HEK293 (cell line): ENCODE measurements around the gene SCFD2.

ENCODE experiments used
- CTCF ChIA-PET: fragments of 350-600 bp; formaldehyde crosslinking; extraction: SDS; loops from one replicate; lab custom pipeline; 2021; ENCODE audit warnings: antibody characterized with exemption; lab: Yijun Ruan, JAX
- POLR2A ChIA-PET: fragments of 300-600 bp; formaldehyde crosslinking; extraction: SDS; loops from one replicate; lab custom pipeline; 2020; ENCODE audit warnings: antibody characterized with exemption, inconsistent platforms; lab: Yijun Ruan, JAX
- H3K27ac ChIP-seq: fragments of 200-500 bp; sonication (Bioruptor generic); 2 replicates; pipeline ENCODE4 v1.5.1; 2014; ENCODE audit warnings: low read depth, low read length, control low read depth, inconsistent platforms; ENCODE audit errors: extremely low read depth
- H3K36me3 ChIP-seq, 2 experiments: fragments of 200-500 bp in 1 of 2; sonication (Bioruptor generic) in 1 of 2; 1 replicate in 1 of 2; 2 replicates in 1 of 2; pipeline ENCODE4 v1.5.1; 2014 to 2017; ENCODE audit warnings: inconsistent platforms in 2 of 2, low read length in 2 of 2; ENCODE audit not compliant: control insufficient read depth in 2 of 2, insufficient read depth in 1 of 2
- H3K4me1 ChIP-seq: fragments of 200-500 bp; sonication (Bioruptor generic); 2 replicates; pipeline ENCODE4 v1.5.1; 2014; ENCODE audit warnings: mild to moderate bottlenecking, low read length, inconsistent platforms; ENCODE audit not compliant: control insufficient read depth, insufficient read depth
- H3K4me3 ChIP-seq: 2 replicates; pipeline ENCODE4 v1.5.1; 2011; ENCODE audit warnings: low read depth, mild to moderate bottlenecking, control low read depth, low read length, moderate library complexity
- H3K9me3 ChIP-seq: fragments of 200-500 bp; sonication (Bioruptor generic); 2 replicates; pipeline ENCODE4 v1.5.1; 2014; ENCODE audit warnings: low read depth, low read length, inconsistent platforms; ENCODE audit not compliant: control insufficient read depth, insufficient read depth
- EGR2 ChIP-seq: fragments of 450-650 bp; formaldehyde crosslinking; IDR thresholded peaks from 2 replicates; pipeline ENCODE4 v1.5.1; 2016; ENCODE audit warnings: low read depth, missing biosample characterization, missing genetic modification characterization
- OVOL3 ChIP-seq: fragments of 450-650 bp; formaldehyde crosslinking; IDR thresholded peaks from 2 replicates; pipeline ENCODE4 v1.5.1; 2016; ENCODE audit warnings: missing biosample characterization, missing genetic modification characterization
- SCRT1 ChIP-seq: fragments of 450-650 bp; formaldehyde crosslinking; IDR thresholded peaks from 2 replicates; pipeline ENCODE4 v1.5.1; 2016; ENCODE audit warnings: missing biosample characterization, missing genetic modification characterization, borderline replicate concordance
- SCRT2 ChIP-seq: fragments of 450-650 bp; formaldehyde crosslinking; IDR thresholded peaks from 2 replicates; pipeline ENCODE4 v1.5.1; 2016; ENCODE audit warnings: missing biosample characterization, missing genetic modification characterization
- SETDB1 ChIP-seq: IDR thresholded peaks from one replicate; pipeline ENCODE4 v1.6.1; 2017; ENCODE audit warnings: mild to moderate bottlenecking, low read length, moderate library complexity, mixed read lengths; ENCODE audit not compliant: insufficient read length
- ZBTB1 ChIP-seq: fragments of 450-650 bp; formaldehyde crosslinking; IDR thresholded peaks from 2 replicates; pipeline ENCODE4 v1.5.1; 2016; ENCODE audit warnings: missing biosample characterization, missing genetic modification characterization
- ZIC2 ChIP-seq: fragments of 450-650 bp; formaldehyde crosslinking; IDR thresholded peaks from 2 replicates; pipeline ENCODE4 v1.5.1; 2016; ENCODE audit warnings: missing biosample characterization, missing genetic modification characterization
- ZNF133 ChIP-seq: fragments of 450-650 bp; formaldehyde crosslinking; IDR thresholded peaks from 2 replicates; pipeline ENCODE4 v1.5.1; 2016; ENCODE audit warnings: missing biosample characterization, missing genetic modification characterization
- ZNF221 ChIP-seq: fragments of 450-650 bp; formaldehyde crosslinking; IDR thresholded peaks from 2 replicates; pipeline ENCODE4 v1.5.1; 2017; ENCODE audit warnings: missing biosample characterization, missing genetic modification characterization, borderline replicate concordance
- ZNF223 ChIP-seq: fragments of 450-650 bp; formaldehyde crosslinking; IDR thresholded peaks from 2 replicates; pipeline ENCODE4 v1.5.1; 2016; ENCODE audit warnings: missing biosample characterization, missing genetic modification characterization
- ZNF433 ChIP-seq: fragments of 450-650 bp; formaldehyde crosslinking; IDR thresholded peaks from 2 replicates; pipeline ENCODE4 v1.5.1; 2016; ENCODE audit warnings: missing biosample characterization, missing genetic modification characterization, low read depth
- ZNF449 ChIP-seq: fragments of 450-650 bp; formaldehyde crosslinking; IDR thresholded peaks from 2 replicates; pipeline ENCODE4 v1.5.1; 2017; ENCODE audit warnings: missing biosample characterization, mild to moderate bottlenecking, missing genetic modification characterization, moderate library complexity
- ZNF549 ChIP-seq: fragments of 450-650 bp; IDR thresholded peaks from 2 replicates; pipeline ENCODE4 v1.5.1; 2018; ENCODE audit warnings: missing biosample characterization, missing genetic modification characterization, mild to moderate bottlenecking, inconsistent platforms, moderate library complexity
- ZNF560 ChIP-seq: fragments of 450-650 bp; formaldehyde crosslinking; IDR thresholded peaks from 2 replicates; pipeline ENCODE4 v1.5.1; 2017; ENCODE audit warnings: missing biosample characterization, missing genetic modification characterization, borderline replicate concordance
- ZNF677 ChIP-seq: fragments of 450-650 bp; IDR thresholded peaks from 2 replicates; pipeline ENCODE4 v1.5.0; 2018; ENCODE audit warnings: missing biosample characterization, mild to moderate bottlenecking, missing genetic modification characterization, moderate library complexity
- ZNF791 ChIP-seq: fragments of 450-650 bp; formaldehyde crosslinking; IDR thresholded peaks from 2 replicates; pipeline ENCODE4 v1.5.1; 2016; ENCODE audit warnings: missing biosample characterization, missing genetic modification characterization
- TF ChIP-seq, protein P1 (sequence below): fragments of 450-650 bp; formaldehyde crosslinking; IDR thresholded peaks from 2 replicates; pipeline ENCODE4 v1.5.1; 2016; ENCODE audit warnings: missing biosample characterization, missing genetic modification characterization
- TF ChIP-seq, protein P2 (sequence below): fragments of 450-650 bp; IDR thresholded peaks from 2 replicates; pipeline ENCODE4 v1.5.1; 2018; ENCODE audit warnings: missing biosample characterization, missing genetic modification characterization

SCFD2 gene

GRCh38 chr4:52959541-52959940 is 406.3 kb downstream of the SCFD2 start (continued):
- TF ChIP-seq ZNF133 (tag by site-specific recombination) (no peak), ZNF221 (tag by site-specific recombination) (no peak), ZBTB1 (tag by site-specific recombination) (no peak), OVOL3 (tag by site-specific recombination) (no peak), EGR2 (tag by site-specific recombination) (no peak)
- TF ChIP-seq, protein P1, sequence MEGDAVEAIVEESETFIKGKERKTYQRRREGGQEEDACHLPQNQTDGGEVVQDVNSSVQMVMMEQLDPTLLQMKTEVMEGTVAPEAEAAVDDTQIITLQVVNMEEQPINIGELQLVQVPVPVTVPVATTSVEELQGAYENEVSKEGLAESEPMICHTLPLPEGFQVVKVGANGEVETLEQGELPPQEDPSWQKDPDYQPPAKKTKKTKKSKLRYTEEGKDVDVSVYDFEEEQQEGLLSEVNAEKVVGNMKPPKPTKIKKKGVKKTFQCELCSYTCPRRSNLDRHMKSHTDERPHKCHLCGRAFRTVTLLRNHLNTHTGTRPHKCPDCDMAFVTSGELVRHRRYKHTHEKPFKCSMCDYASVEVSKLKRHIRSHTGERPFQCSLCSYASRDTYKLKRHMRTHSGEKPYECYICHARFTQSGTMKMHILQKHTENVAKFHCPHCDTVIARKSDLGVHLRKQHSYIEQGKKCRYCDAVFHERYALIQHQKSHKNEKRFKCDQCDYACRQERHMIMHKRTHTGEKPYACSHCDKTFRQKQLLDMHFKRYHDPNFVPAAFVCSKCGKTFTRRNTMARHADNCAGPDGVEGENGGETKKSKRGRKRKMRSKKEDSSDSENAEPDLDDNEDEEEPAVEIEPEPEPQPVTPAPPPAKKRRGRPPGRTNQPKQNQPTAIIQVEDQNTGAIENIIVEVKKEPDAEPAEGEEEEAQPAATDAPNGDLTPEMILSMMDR (tag by site-specific recombination), result no peak
- TF ChIP-seq, all 188 proteins: peak for 0

GRCh38 chr4:52957835-52958631 is 407.8 kb downstream of the SCFD2 start:
- ChIA-PET CTCF (interaction anchor here (1.1 kb wide), 1 partner anchor 46 kb away, joined by 4 read pairs; no protein-coding TSS in a partner anchor), POLR2A (no interaction called here)
- Histone ChIP-seq H3K9me3 (no peaks in the 10 kb centered on the region), H3K4me1 (no peaks in the 10 kb centered on the region), H3K4me3 (no peak overlapping the region), H3K36me3 (no peaks in the 10 kb centered on the region)
- TF ChIP-seq ZNF549, result no peak
- TF ChIP-seq ZNF677 (tag by site-specific recombination), result no peak
- no peak for TF ChIP-seq ZNF560 (tag by site-specific recombination)
- TF ChIP-seq, protein P1 (tag by site-specific recombination), result no peak
- TF ChIP-seq, protein P2, sequence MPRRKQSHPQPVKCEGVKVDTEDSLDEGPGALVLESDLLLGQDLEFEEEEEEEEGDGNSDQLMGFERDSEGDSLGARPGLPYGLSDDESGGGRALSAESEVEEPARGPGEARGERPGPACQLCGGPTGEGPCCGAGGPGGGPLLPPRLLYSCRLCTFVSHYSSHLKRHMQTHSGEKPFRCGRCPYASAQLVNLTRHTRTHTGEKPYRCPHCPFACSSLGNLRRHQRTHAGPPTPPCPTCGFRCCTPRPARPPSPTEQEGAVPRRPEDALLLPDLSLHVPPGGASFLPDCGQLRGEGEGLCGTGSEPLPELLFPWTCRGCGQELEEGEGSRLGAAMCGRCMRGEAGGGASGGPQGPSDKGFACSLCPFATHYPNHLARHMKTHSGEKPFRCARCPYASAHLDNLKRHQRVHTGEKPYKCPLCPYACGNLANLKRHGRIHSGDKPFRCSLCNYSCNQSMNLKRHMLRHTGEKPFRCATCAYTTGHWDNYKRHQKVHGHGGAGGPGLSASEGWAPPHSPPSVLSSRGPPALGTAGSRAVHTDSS, result no peak
- TF ChIP-seq SCRT1 (tag by site-specific recombination), result no peak
- TF ChIP-seq SCRT2 (tag by site-specific recombination), result no peak
- TF ChIP-seq SETDB1, result no peak
- TF ChIP-seq ZNF791 (tag by site-specific recombination), result no peak
- TF ChIP-seq ZNF223 (tag by site-specific recombination), result no peak
- TF ChIP-seq ZNF433 (tag by site-specific recombination), result no peak
- TF ChIP-seq, all 188 proteins: peak for 0
- H3K27ac ChIP-seq, result no peak overlapping the region

DNA sequence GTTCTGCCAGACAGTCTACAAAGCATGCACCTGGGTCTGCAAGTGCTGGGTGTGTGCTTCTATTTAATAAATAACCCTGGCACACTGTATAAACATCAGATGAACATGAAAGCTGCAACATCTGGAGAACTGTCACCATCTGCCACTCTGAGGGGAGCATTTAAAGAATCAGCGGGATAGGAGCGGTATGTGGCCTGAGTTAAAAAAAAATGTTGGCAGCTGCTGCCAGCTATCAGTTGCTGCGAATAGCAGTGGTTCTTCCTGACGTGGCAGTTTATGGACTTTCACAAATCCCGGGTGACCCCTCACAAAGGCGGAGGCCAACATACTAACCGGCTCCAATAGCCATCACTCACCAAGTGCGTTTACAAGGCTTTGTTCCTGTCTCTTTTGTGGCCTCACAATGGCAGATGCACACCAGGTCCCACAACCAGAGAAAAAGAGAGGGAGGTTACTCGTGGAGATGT is 408.6 kb downstream of the SCFD2 start:
- POLR2A ChIA-PET, result no interaction called here
- H3K4me3 ChIP-seq, result no peak overlapping the region
- H3K36me3 ChIP-seq, result no peaks in the 10 kb centered on the region
- no peak overlapping the region for H3K27ac ChIP-seq
- H3K9me3 ChIP-seq, result no peaks in the 10 kb centered on the region
- CTCF ChIA-PET, result no interaction called here
- H3K4me1 ChIP-seq, result no peaks in the 10 kb centered on the region
- TF ChIP-seq ZNF449 (no peak), ZIC2 (tag by site-specific recombination) (peak; percentile 62)
